Lung (tissue), 16 donors: Measurements from ENCODE around the gene DCAF7. TPM values are rescaled to one million over a fixed set of nuclear protein-coding genes. Genes with fewer than 3 reads are reported as not detected.

Experiments
- ATAC-seq: fragments of 200-7000 bp; cut with Tn5 transposase; one replicate; pipeline ENCODE4 v1.9.1; 2020; ENCODE audit warnings: moderate number of reproducible peaks; ENCODE audit not compliant: insufficient read depth, low FRiP score
- DNase-seq, 3 donors: peaks; one replicate each; pipeline ENCODE4 v3.0.0-alpha.2; 2013 to 2017
- H3K27ac ChIP-seq, 2 donors: one replicate each; pipeline ENCODE4 v1.5.1; 2013; ENCODE audit warnings: mild to moderate bottlenecking in 2 of 2, moderate library complexity in 2 of 2, control low read depth in 1 of 2, inconsistent platforms in 1 of 2, low read depth in 1 of 2, low read length in 1 of 2
- H3K27me3 ChIP-seq, 3 donors: one replicate each; pipeline ENCODE4 v1.5.1; 2013; ENCODE audit warnings: low read length in 2 of 3; ENCODE audit not compliant: control insufficient read depth in 3 of 3, insufficient read depth in 3 of 3
- H3K36me3 ChIP-seq, 4 donors: one replicate each; pipeline ENCODE4 v1.5.1; 2013; ENCODE audit warnings: low read length in 4 of 4, mild to moderate bottlenecking in 1 of 4, moderate library complexity in 1 of 4; ENCODE audit not compliant: control insufficient read depth in 4 of 4, insufficient read depth in 4 of 4
- H3K4me1 ChIP-seq, 5 donors: one replicate each; pipeline ENCODE4 v1.5.1; 2013; ENCODE audit warnings: low read length in 5 of 5, mild to moderate bottlenecking in 2 of 5, moderate library complexity in 1 of 5; ENCODE audit not compliant: control insufficient read depth in 5 of 5, insufficient read depth in 5 of 5
- H3K4me3 ChIP-seq: one replicate; pipeline ENCODE4 v1.5.1; 2013; ENCODE audit warnings: mild to moderate bottlenecking, control low read depth, moderate library complexity
- H3K9ac ChIP-seq, 2 donors: one replicate each; pipeline ENCODE4 v1.5.1; 2013; ENCODE audit warnings: low read length in 2 of 2, control low read depth in 1 of 2; ENCODE audit not compliant: insufficient read depth in 1 of 2
- H3K9me3 ChIP-seq, 4 donors: one replicate each; pipeline ENCODE4 v1.5.1; 2013; ENCODE audit warnings: low read length in 3 of 4, mild to moderate bottlenecking in 1 of 4, moderate library complexity in 1 of 4; ENCODE audit not compliant: control insufficient read depth in 4 of 4, insufficient read depth in 3 of 4
- CTCF ChIP-seq: IDR thresholded peaks from 2 replicates; pipeline ENCODE4 v1.5.1; 2012; ENCODE audit warnings: mild to moderate bottlenecking; ENCODE audit errors: control extremely low read depth, extremely low read depth
- WGBS, 2 donors: extraction: QIAGEN DNeasy Blood & Tissue Kit; methylation state at CpG; one replicate each; pipeline ENCODE4 v1.1.7; 2013; 5-methylcytosine and 5-hydroxymethylcytosine counted together
- long read RNA-seq, 5 donors: transcript quantifications; one replicate each; lab custom pipeline, GENCODE V29; 2026
- polyA plus RNA-seq, 2 donors: library from polyadenylated mRNA; stranded (reverse); fragments of 200-250 nt; gene quantifications; one replicate each; pipeline ENCODE4 v1.2.1, GENCODE V29; 2013
- total RNA-seq, 2 donors: library from RNA; depleted of rRNA in 1 of 2; stranded (reverse); fragments of >200 nt in 1 of 2; gene quantifications; one replicate each; pipeline ENCODE4 v1.2.1, GENCODE V29; 2014 to 2021
- donor health status: control.
- donor health status: control.
- donor health status: Bipolar disorder and iron deficiency.
- donor health status: healthy.
- donor health status: DM: yes; HTN: yes; CAD: no.

Gene DCAF7
- total RNA-seq: 10 to 100 TPM; 58.7 to 76.6 TPM
- polyA plus RNA-seq: 10 to 100 TPM; 21.7 to 29.5 TPM
- long read RNA-seq, donor 1, full-length matches to known transcripts: 35 of 64 reads
- long read RNA-seq, donor 1, partial matches to known transcripts: 29 of 64 reads
- long read RNA-seq, donor 1, other reads (novel, unspliced or antisense): 0 of 64 reads
- long read RNA-seq, donor 2, full-length matches to known transcripts: 2 of 9 reads
- long read RNA-seq, donor 2, partial matches to known transcripts: 7 of 9 reads
- long read RNA-seq, donor 2, other reads (novel, unspliced or antisense): 0 of 9 reads
- long read RNA-seq, donor 3, full-length matches to known transcripts: 15 of 34 reads
- long read RNA-seq, donor 3, partial matches to known transcripts: 19 of 34 reads
- long read RNA-seq, donor 3, other reads (novel, unspliced or antisense): 0 of 34 reads
- long read RNA-seq, donor 4, full-length matches to known transcripts: 9 of 15 reads
- long read RNA-seq, donor 4, partial matches to known transcripts: 6 of 15 reads
- long read RNA-seq, donor 4, other reads (novel, unspliced or antisense): 0 of 15 reads
- long read RNA-seq, donor 5, full-length matches to known transcripts: 37 of 78 reads
- long read RNA-seq, donor 5, partial matches to known transcripts: 41 of 78 reads
- long read RNA-seq, donor 5, other reads (novel, unspliced or antisense): 0 of 78 reads

GRCh38 chr17:63549946-63550816 is at the start of gene DCAF7:
DCAF7 (plus strand) TSS chr17:63550477; CDS start chr17:63550678, 201 bp downstream.
- peak within 1 kb of the TSS; percentile 88 to 89 for H3K27ac ChIP-seq
- no peaks in the 10 kb centered on the region for H3K27me3 ChIP-seq
- peaks cover 0 to 3% (median 0%) of the 10 kb centered on the region in 4 donors for H3K36me3 ChIP-seq
- peak within 1 kb of the TSS; percentile 75 for H3K4me3 ChIP-seq
- no peaks in the 10 kb centered on the region for H3K9me3 ChIP-seq
- TF ChIP-seq CTCF: no peak
- ATAC-seq (peak; percentile 98), DNase-seq (peak; percentile 100)
- WGBS, 2 donors: 0% methylated on average over 68 to 72 of the region's 72 CpGs
- peak within 1 kb of the TSS; percentile 69 to 95 for H3K9ac ChIP-seq
- H3K4me1 ChIP-seq: peaks cover 5 to 19% (median 15%) of the 10 kb centered on the region in 5 donors

- TF ChIP-seq CTCF: no peak
- 62 to 71% methylated on average over 14 of the region's 14 CpGs for WGBS, 2 donors
- DNase-seq: no peak
Measured at GRCh38 chr17:63500543-63501390, 49.5 kb upstream of the DCAF7 start.

GRCh38 chr17:63503341-63503705 is 47.0 kb upstream of the DCAF7 start:
- H3K27ac ChIP-seq: no peak overlapping the region
- peaks cover 0 to 3% (median 0%) of the 10 kb centered on the region in 4 donors for H3K9me3 ChIP-seq
- DNase-seq (peak in 2 of 3 donors; percentile 44 to 69), ATAC-seq (no peak)
- no peak overlapping the region for H3K4me3 ChIP-seq
- no peak for TF ChIP-seq CTCF
- H3K4me1 ChIP-seq: peaks cover 0 to 5% (median 2%) of the 10 kb centered on the region in 5 donors
- H3K9ac ChIP-seq: no peak overlapping the region
- no peaks in the 10 kb centered on the region for H3K36me3 ChIP-seq
- peaks cover 0 to 4% (median 2%) of the 10 kb centered on the region in 3 donors for H3K27me3 ChIP-seq
- 68 to 86% methylated on average over 8 of the region's 8 CpGs for WGBS, 2 donors

More at GRCh38 chr17:63500543-63501390, 49.5 kb upstream of the DCAF7 start:
- Histone ChIP-seq H3K27ac (no peak overlapping the region), H3K4me1 (peaks cover 0 to 17% (median 3%) of the 10 kb centered on the region in 5 donors), H3K4me3 (no peak overlapping the region), H3K36me3 (peaks cover 0 to 4% (median 0%) of the 10 kb centered on the region in 4 donors), H3K9me3 (no peaks in the 10 kb centered on the region), H3K27me3 (peaks cover 0 to 4% (median 2%) of the 10 kb centered on the region in 3 donors), H3K9ac (no peak overlapping the region)
- ATAC-seq: no peak
